Measurements from ENCODE around the gene MED14. TPM values are rescaled to one million over a fixed set of nuclear protein-coding genes. Genes with fewer than 3 reads are reported as not detected.

MED14 gene
- total and polyA plus RNA-seq, 2 of the 8 experiments (the other 6 are each of a cell fraction or from before 2014, with no cell fraction given) = 79.7 to 117 TPM

DNA sequence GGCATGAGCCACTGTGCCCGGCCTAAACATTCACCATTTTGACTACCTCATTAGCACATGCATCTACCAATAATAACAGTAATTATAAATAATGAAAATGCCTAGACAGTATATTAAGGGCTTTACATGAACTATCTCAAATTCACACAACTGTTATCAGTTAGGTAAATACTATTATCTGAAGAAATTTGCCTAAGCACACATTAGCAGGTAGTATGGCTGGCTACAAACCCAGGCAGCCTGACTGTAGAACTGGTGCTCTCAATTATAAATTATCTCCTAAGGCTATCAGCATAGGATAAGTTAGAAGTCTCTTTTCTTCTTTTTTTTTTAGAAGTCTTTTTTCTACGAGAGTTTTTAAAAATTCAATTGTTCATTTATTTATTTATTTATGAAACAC lies 73.9 kb downstream of the MED14 start:
- H2AFZ ChIP-seq (ENCODE audit: low read length) = no peak overlapping the region
- peaks cover 12 to 92% (median 49%) of the 10 kb centered on the region in 4 experiments; a peak in 7 of 8 replicates for H3K36me3 ChIP-seq (ENCODE audit: control insufficient read depth in 2 of 4, insufficient read depth in 4 of 4, low read length in 3 of 4)
- H3K4ac ChIP-seq (replicated peaks; ENCODE audit: insufficient read length, low read depth, low read length) = no peak overlapping the region
- H2BK5ac ChIP-seq (ENCODE audit: low read depth, low read length) = no peak overlapping the region
- H2BK120ac ChIP-seq (replicated peaks; ENCODE audit: low read depth, low read length) = no peak overlapping the region
- CTCF ChIA-PET (ENCODE audit: partially characterized antibody) = no interaction called here
- H4K91ac ChIP-seq (replicated peaks; ENCODE audit: insufficient read length, low read length) = no peak overlapping the region
- no peak overlapping the region for H2BK12ac ChIP-seq (ENCODE audit: low read depth, low read length)
- H2AK5ac ChIP-seq (ENCODE audit: low read depth, low read length) = no peak overlapping the region
- H3K79me1 ChIP-seq (ENCODE audit: low read depth, low read length) = no peaks in the 10 kb centered on the region
- H3K27me3 ChIP-seq (replicated peaks in 1 of 4; ENCODE audit: control insufficient read depth in 3 of 4, extremely low read depth in 1 of 4, insufficient read depth in 3 of 4, low read length in 3 of 4) = no peaks in the 10 kb centered on the region
- H2BK20ac ChIP-seq (ENCODE audit: low read length) = no peak overlapping the region
- no peak overlapping the region for H3K56ac ChIP-seq (replicated peaks; ENCODE audit: insufficient read length, low read depth, low read length)
- H3K27ac ChIP-seq (ENCODE audit: low read depth, low read length) = no peak overlapping the region
- no peaks in the 10 kb centered on the region for H4K20me1 ChIP-seq (replicated peaks in 1 of 2; ENCODE audit: control insufficient read depth in 1 of 2, insufficient read depth in 2 of 2, low read length in 2 of 2)
- POLR2A ChIA-PET (ENCODE audit: partially characterized antibody) = no interaction called here
- H3K23me2 ChIP-seq (ENCODE audit: low read depth, low read length) = no peaks in the 10 kb centered on the region
- H4K5ac ChIP-seq (ENCODE audit: insufficient read length, low read depth, low read length) = no peak overlapping the region
- no peak overlapping the region for H3K18ac ChIP-seq (ENCODE audit: extremely low read depth, low read length)
- TF ChIP-seq NRF1 (IDR thresholded peaks at IDR 0.05; ENCODE audit: low read depth, low read length) (no peak), CBX5 (IDR thresholded peaks at IDR 0.05; ENCODE audit: low read depth, low read length) (no peak)
- H3K14ac ChIP-seq (ENCODE audit: insufficient read length) = no peak overlapping the region
- WGBS, 2 experiments (ENCODE audit: extremely low coverage in 1 of 2, insufficient coverage in 1 of 2, insufficient read length in 1 of 2, insufficient replicate concordance in 2 of 2, low coverage in 1 of 2, low lambda C conversion rate in 2 of 2, missing lambda C conversion rate in 1 of 2) = 100% methylated on average over 2 of the region's 2 CpGs; no CpG with 5 or more reads in 1 of the 2 experiments
- H3K4me3 ChIP-seq (ENCODE audit: extremely low read depth in 1 of 4, insufficient read depth in 2 of 4, low read depth in 3 of 4, low read length in 4 of 4) = no peak overlapping the region
- no peak overlapping the region for H3K4me2 ChIP-seq (ENCODE audit: insufficient read depth in 1 of 2, low read depth in 2 of 2, low read length in 2 of 2)
- H2BK15ac ChIP-seq (ENCODE audit: low read length) = no peak overlapping the region
- H3K4me1 ChIP-seq (replicated peaks in 1 of 4; ENCODE audit: control insufficient read depth in 3 of 4, insufficient read depth in 4 of 4, low read length in 3 of 4) = no peaks in the 10 kb centered on the region
- H3K79me2 ChIP-seq (ENCODE audit: control insufficient read depth in 1 of 2, insufficient read depth in 2 of 2, low read length in 2 of 2) = no peaks in the 10 kb centered on the region
- no peak overlapping the region for H3K23ac ChIP-seq (ENCODE audit: insufficient read length)
- H3K9me3 ChIP-seq (ENCODE audit: insufficient read depth in 2 of 2, low read depth in 1 of 2, low read length in 1 of 2) = no peaks in the 10 kb centered on the region
- H3K9ac ChIP-seq (replicated peaks in 1 of 4; ENCODE audit: extremely low read depth in 1 of 4, low read depth in 3 of 4, low read length in 3 of 4) = no peak overlapping the region
- FAIRE-seq (no peak), DNase-seq (ENCODE audit: low read depth in 1 of 2, low spot score in 2 of 2) (no peak)
- no peak overlapping the region for H4K8ac ChIP-seq (ENCODE audit: extremely low read depth, insufficient read depth, low read length)
